HG03103 (cell line): ENCODE measurements around the gene CACNA1E.

Experiments
- ATAC-seq: cut with Tn5 transposase; IDR thresholded peaks from one replicate; pipeline ENCODE4 v1.9.1; 2021; ENCODE audit warnings: low read depth; ENCODE audit not compliant: unreplicated experiment

Gene CACNA1E

GRCh38 chr1:181674617-181675016, 191.3 kb downstream of the CACNA1E start:
- no peak for ATAC-seq

GRCh38 chr1:181675091-181675917, 192.0 kb downstream of the CACNA1E start:
- no peak for ATAC-seq

GRCh38 chr1:181675918-181676190, 192.5 kb downstream of the CACNA1E start:
- ATAC-seq, result no peak

- no peak for ATAC-seq
These were observed 193.0 kb downstream of the CACNA1E start for GRCh38 chr1:181676269-181676668.

- no peak for ATAC-seq
These were observed 197.0 kb downstream of the CACNA1E start for GRCh38 chr1:181680332-181680731.

DNA sequence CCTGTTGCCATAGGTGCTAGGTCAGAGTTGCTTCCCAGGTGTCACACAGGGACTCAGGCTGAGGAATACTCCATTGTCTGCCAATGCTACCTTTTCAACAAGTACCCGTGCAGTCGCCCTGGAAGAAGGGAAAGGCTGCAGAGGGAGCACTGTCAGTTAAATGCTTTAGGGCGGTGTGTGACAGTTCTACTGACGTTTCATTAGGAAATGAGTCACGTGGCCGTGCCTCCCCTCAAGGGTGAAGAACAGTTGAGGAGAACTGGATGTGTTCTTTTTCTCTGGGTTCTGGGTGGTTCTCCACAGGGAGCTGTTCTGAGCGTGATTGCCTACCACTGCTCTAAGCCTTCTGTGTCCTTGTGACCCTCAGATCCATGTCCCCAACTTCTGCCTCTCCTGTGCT, 197.6 kb downstream of the CACNA1E start:
- ATAC-seq, result no peak

DNA sequence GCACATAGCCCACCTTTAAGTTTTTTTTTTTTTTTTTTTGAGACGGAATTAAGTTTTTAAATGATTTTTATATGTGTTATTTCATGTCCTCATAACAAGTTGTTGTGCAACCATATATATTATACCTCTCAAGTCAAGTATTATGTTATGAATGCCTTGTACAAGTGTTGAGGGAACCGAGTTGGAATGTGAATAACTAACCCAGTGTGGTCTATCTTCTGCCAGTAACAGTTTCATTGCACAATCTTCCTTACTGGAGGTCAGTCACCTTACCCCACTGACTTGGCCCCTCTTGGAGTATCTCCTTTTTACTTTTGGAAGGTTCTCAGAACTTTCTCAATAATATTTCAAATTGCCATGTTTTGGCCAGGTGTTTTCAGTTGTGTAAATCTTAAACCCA, 201.9 kb downstream of the CACNA1E start:
- no peak for ATAC-seq

DNA sequence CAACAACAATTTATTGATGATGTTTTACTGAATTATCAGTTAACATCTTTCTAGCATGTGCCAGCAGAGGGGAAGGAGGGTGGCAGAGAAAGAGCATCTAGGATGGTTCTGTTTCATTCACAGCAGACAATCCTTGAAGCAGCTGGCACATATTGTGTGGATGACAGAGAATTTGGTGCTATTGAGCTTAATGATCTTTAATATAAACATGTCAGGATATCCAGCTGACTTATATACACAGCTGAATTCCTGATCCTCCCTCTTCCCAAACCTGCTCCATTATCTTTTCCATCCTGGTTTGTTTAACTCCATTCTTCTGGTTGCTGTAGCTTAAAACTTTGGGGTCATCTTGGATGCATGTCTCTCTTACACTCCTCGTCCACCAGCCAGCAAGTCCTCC, 218.6 kb downstream of the CACNA1E start:
- ATAC-seq, result no peak

DNA sequence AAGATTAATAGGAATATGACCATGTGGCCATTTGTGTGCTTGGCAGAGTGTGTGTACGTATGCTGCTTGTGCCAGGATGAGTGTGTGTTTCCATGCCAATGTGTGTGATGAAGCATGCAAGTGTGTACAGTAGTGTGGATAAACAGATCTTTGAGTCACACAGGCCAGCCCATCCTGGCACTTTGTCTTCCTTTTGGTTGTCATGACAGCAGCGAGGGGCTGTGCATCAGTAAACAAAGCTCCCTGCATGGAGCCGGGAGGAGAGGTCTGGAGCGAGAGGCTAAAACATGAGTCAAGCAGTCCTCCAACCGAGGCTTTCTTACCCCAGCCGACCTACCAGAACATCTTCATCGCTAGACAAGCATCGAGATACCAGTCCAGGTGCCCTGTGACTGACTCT, 221.2 kb downstream of the CACNA1E start:
- ATAC-seq, result no peak

GRCh38 chr1:181711820-181712219, 228.5 kb downstream of the CACNA1E start:
- ATAC-seq, result no peak

GRCh38 chr1:181712711-181713110, 229.4 kb downstream of the CACNA1E start:
- no peak for ATAC-seq

GRCh38 chr1:181714428-181714827, 231.1 kb downstream of the CACNA1E start:
- no peak for ATAC-seq

- ATAC-seq, result no peak
These were observed 234.7 kb downstream of the CACNA1E start for GRCh38 chr1:181718034-181718433.

- no peak for ATAC-seq
These were observed 243.1 kb downstream of the CACNA1E start for GRCh38 chr1:181726320-181727012.

GRCh38 chr1:181730606-181731005, 247.3 kb downstream of the CACNA1E start:
- ATAC-seq, result no peak

DNA sequence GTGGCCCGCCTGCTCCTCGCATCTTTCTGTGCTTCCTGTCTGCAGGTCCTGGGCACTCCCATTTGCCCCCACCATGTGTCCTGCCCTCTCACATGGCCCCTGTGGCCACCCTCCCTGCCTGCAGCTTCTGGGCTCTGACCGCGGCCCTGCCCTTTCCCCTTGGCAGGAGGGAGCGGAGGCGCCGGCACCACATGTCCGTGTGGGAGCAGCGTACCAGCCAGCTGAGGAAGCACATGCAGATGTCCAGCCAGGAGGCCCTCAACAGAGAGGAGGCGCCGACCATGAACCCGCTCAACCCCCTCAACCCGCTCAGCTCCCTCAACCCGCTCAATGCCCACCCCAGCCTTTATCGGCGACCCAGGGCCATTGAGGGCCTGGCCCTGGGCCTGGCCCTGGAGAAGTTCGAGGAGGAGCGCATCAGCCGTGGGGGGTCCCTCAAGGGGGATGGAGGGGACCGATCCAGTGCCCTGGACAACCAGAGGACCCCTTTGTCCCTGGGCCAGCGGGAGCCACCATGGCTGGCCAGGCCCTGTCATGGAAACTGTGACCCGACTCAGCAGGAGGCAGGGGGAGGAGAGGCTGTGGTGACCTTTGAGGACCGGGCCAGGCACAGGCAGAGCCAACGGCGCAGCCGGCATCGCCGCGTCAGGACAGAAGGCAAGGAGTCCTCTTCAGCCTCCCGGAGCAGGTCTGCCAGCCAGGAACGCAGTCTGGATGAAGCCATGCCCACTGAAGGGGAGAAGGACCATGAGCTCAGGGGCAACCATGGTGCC, 249.1 kb downstream of the CACNA1E start:
- no peak for ATAC-seq

- ATAC-seq, result no peak
These were observed 250.2 kb downstream of the CACNA1E start for GRCh38 chr1:181733486-181733885.

- ATAC-seq, result no peak
These were observed 253.7 kb downstream of the CACNA1E start for GRCh38 chr1:181737056-181737455.

- no peak for ATAC-seq
These were observed 255.9 kb downstream of the CACNA1E start for GRCh38 chr1:181739214-181739613.

DNA sequence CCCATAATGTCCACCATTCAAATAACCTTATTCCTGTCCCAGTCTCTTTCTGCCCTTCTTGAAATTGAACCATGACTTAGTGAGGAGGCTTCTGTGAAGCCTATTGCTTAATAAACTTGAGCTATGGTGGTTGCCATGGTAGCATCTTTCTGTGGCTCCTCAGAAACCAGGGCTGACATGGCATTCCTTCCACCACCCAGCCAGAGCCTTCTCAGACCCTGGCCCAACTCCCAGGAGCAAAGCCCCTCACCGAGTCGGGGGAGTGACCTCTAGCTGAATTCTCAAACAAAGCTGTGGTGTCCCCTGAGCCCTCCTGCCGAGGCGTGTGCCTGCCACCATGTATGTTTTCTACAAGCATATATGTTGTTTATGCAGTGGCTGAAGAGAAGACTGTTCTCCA, 259.1 kb downstream of the CACNA1E start:
- no peak for ATAC-seq

DNA sequence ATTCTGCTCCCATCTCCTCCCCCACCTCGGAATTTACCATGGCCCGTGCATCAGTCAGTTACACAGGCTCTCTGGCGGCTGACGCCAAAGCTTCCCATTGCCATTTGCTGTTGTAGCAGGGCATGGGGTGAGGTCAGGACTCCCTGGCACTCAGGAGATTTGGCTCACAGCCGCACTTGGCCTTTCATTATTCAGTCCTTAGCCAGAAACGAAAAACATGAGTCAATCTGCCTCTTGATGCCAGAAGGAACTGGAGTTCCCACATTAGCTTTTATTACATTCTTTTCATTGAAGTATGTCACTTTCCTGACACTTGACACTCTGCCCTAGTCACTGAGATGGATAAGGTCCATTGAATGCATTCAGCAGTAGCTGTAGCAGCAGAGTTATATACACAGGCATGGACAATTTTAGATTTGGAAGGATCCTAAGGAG, 260.6 kb downstream of the CACNA1E start:
- no peak for ATAC-seq
